ENCODE results near the gene ZNF548. TPM values are rescaled to one million over a fixed set of nuclear protein-coding genes. Genes with fewer than 3 reads are reported as not detected.
"Not testable (repeated sequence)": the region's sequence is repeated elsewhere in the genome, so short reads cannot be mapped to it uniquely, and the experiment has no call there.

ZNF548 gene
- 34.8 TPM for polyA plus RNA-seq (ENCODE audit: insufficient read length)
- long read RNA-seq, donor 1, partial matches to known transcripts = 0 of 5 reads
- long read RNA-seq, donor 1, other reads (novel, unspliced or antisense) = 0 of 5 reads
- long read RNA-seq, donor 2, transcript ZNF548-201 (4 exons, 2,115 nt) = major isoform, 7 of 8 reads
- long read RNA-seq, donor 2, partial matches to known transcripts = 0 of 8 reads
- long read RNA-seq, donor 2, other reads (novel, unspliced or antisense) = 0 of 8 reads
- long read RNA-seq, donor 3, partial matches to known transcripts = 0 of 2 reads
- long read RNA-seq, donor 3, other reads (novel, unspliced or antisense) = 0 of 2 reads
- long read RNA-seq, donor 4 = 0 reads
- long read RNA-seq, donor 5, partial matches to known transcripts = 0 of 5 reads
- long read RNA-seq, donor 5, other reads (novel, unspliced or antisense) = 0 of 5 reads
- long read RNA-seq, donor 6, transcript ZNF548-201 (4 exons, 2,115 nt) = major isoform, 7 of 8 reads
- long read RNA-seq, donor 6, partial matches to known transcripts = 0 of 8 reads
- long read RNA-seq, donor 6, other reads (novel, unspliced or antisense) = 0 of 8 reads
- long read RNA-seq, donor 7, partial matches to known transcripts = 0 of 5 reads
- long read RNA-seq, donor 7, other reads (novel, unspliced or antisense) = 0 of 5 reads
- long read RNA-seq, donor 8, partial matches to known transcripts = 0 of 2 reads
- long read RNA-seq, donor 8, other reads (novel, unspliced or antisense) = 0 of 2 reads

DNA sequence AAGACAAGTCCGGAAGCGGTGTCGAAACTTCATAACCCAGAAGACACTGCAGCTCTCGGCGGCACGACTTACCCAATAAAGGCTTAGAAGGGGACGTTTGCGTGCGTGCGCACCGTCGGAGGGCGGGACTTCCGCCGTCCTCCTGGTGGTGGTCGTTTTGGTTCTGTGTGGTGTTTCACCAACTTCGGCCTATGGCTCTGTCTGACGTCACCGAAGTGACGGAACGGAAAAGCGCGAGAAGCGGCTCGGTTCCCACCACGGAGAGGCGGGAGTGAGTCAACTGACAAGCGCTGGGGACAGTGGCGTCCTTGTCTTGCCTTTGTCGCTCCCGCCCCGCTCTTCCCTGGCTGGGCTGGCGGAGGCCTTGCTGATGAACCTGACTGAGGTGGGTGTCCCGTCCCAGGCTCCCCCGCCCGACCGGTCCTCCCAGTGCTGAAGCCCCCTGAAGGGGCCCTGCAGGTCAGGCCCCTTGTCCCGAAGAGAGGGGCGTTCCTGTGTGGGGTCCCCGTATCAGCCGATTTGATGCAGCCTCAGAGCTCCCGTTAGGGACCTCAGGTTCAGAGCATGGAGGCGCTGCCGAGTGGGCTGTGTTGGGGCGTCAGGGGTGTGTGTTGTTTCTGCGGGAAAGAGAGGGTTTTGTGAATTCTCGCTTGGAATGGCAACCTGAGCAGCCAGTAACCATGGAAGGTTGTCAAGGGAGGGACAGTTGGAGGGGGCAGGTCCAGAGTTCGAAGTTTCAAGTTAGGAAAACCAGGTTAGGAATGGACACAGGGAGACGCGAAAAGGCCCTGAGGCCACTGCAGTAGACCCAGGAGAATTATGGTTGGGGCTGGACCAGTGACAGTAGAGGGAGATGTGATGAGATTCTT lies at the start of gene ZNF548:
Gene ZNF548, plus strand, starts transcription at position 125 of the 869 bp plus-strand sequence. Its CDS starts 246 bp downstream, at position 371.
- peak; percentile 98 for DNase-seq

DNA sequence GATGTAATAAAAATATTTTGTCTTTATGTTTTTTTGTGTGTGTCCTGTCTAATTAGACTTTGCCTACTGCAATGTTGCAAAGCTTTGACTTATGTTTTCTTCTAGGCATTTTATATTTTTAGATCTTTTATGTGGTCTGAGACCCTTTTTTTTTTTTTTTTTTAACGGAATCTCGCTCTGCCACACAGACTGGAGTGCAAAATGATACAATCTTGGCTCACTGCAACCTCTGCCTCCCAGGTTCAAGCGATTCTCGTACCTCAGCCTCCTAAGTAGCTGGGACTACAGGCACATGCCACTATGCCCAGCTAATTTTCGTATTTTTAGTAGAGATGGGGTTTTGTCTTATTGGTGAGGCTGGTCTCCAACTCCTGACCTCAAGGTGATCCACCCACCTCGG lies 47.1 kb upstream of the ZNF548 start:
- no peak for DNase-seq

- no peak for DNase-seq
These were observed 41.5 kb upstream of the ZNF548 start for GRCh38 chr19:57348136-57348535.

DNA sequence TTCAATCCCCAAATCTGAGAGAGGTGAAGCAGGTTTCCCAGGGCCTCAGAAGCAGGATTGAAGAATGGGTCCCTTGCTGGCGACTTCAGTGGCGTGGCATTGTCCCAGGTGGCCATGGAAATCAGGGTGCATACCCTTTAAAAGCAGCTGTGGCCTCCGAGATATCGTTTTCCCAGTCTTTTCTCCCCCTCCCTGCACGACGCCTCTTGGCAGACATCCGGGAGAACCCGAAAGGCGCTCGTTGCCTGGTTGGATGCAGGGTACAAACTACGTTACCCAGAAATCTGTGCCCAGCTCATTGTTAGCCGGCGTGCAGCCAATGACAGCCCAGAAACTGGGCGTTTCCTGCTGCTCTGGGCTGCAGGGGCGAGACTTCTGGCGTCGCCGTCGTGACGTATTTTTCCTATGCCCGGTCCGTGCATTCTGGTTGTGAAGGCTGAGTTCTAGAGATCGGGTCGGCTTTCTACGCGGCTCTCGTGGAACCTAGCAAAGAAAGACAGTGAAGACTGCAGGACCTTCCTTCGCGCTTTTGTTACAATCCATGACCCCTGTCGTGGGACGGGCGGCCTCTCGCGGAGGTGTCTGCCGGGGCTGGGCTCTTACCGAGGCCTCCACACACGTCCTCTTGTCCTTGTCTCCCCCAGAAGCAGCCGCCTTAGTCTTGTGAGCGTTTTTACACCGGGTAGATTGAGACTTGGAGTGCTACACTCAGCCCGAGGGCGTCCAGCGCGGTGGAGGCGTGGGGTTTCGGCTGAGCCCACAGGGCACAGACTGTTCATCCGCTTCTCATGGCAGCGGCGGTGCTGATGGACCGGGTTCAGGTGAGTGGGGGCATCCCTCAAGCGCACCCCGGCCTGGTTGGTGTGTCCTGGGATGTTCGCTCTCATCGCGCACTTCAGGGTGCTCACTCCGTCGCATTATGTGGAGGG lies 38.5 kb upstream of the ZNF548 start, which contains the start of gene ZNF304:
Gene ZNF304, plus strand, starts transcription at position 395 of the 929 bp plus-strand sequence. Its CDS starts 394 bp downstream, at position 789.
- peak; percentile 93 for DNase-seq

DNA sequence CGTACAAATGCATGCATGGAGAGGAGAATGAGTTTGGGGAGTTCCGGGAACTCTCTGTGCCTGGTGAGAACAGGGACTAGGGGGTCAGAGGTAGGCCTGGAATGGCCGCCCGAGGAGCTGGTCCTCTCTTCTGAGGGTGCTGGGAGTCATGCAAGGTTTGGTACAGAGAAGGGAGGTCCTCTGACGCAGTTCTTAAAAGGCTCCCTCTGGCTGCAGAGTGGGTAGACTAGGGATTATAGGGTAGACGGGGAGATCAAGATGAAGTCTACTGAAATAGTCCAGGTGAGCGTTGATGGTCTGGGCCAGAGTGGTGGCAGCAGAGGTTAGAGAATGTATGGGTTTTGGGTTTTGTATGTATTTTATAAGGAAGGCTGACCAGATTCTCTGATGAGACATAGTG lies 37.8 kb upstream of the ZNF548 start:
- DNase-seq = no peak

- no peak for DNase-seq
These were observed 33.7 kb upstream of the ZNF548 start for GRCh38 chr19:57355916-57356315.

DNA sequence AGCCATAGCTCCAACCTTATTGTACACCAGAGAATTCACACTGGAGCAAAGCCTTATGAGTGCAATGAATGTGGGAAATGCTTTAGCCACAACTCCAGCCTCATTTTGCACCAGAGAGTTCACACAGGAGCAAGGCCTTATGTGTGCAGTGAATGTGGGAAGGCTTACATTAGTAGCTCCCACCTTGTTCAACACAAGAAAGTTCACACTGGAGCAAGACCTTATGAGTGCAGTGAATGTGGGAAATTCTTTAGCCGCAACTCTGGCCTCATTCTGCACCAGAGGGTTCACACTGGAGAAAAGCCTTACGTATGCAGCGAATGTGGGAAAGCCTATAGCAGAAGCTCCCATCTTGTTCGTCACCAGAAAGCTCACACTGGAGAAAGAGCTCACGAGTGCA lies 32.2 kb upstream of the ZNF548 start:
- DNase-seq = no peak

DNA sequence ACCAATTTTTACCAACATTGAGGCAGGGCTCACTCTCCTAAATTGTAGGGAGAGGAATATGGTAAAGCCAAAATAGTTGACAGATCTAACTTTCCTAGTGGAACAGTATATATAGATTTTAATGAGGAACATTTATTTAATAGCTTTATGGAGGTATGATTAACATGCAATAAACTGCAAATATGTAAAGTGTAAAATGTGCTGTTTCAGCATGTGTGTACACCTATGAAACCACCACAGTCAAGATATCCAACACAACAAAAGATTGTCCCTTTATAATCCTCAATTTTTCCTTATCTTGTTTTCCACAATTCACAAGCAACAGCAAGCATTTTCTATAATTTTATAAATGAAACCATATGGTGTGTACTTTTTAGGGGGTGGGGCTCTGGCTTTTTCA lies 30.4 kb upstream of the ZNF548 start:
- no peak for DNase-seq

DNA sequence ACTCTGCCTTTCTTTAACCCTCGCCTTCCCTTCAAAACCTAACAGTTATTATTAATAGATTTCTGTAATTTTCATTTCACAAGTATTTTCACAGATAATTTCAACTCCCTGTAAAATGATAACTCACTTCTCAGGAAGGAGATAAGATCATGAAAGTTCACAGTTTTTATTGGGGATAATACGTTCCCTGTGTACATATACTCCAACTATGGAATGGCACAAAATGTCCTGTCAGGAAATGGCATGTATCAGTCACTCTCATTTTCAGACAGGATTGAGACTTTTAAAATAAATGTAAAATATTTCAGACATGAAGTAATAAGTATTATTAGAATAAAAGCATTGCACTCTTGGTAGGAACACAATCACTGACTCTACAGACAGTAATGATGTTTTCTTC lies 27.2 kb upstream of the ZNF548 start:
- no peak for DNase-seq

DNA sequence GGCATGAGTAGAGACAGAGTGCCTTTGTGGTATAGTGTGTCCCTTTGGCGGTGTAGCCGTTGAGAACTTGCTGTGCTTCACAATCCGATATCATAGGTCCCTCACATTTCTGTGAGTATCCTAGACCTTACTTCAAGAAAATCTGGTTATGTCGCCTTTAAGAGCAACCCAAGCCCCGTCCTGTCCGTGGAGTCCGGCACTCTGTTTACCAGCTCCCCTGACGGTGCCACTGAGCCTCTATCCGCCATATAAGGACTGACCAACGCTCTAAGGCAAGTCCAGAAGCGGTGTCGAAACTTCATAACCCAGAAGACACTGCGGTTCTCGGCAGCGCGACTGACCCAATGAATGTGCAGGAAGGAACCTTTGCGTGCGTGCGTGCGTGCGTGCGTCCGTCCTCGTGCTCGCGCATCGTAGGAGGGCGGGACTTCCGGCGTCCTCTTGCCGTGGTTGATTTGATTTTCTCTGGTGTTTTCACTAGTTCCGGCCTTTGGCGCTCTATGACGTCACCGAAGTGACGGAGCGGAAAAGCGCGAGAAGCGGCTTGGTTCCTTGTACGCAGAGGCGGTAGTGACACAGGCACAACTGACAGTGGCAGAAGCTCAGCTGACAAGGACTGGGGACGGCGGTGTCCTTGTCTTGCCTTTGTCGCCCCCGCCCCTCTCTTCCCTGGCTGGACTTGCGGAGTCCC lies 26.5 kb upstream of the ZNF548 start, which contains the start of the genes TRAPPC2B and ZNF547:
Gene TRAPPC2B, plus strand, starts transcription at position 555 of the 691 bp plus-strand sequence. CDS start 1,283 bp downstream, outside the sequence.
Gene ZNF547, plus strand, starts transcription at position 555 of the 691 bp plus-strand sequence. CDS start 5,005 bp downstream, outside the sequence.
- DNase-seq = peak; percentile 99

- no peak for DNase-seq
These were observed 25.9 kb upstream of the ZNF548 start for GRCh38 chr19:57363688-57364181.

GRCh38 chr19:57366776-57367175 lies 22.9 kb upstream of the ZNF548 start:
- no peak for DNase-seq

DNA sequence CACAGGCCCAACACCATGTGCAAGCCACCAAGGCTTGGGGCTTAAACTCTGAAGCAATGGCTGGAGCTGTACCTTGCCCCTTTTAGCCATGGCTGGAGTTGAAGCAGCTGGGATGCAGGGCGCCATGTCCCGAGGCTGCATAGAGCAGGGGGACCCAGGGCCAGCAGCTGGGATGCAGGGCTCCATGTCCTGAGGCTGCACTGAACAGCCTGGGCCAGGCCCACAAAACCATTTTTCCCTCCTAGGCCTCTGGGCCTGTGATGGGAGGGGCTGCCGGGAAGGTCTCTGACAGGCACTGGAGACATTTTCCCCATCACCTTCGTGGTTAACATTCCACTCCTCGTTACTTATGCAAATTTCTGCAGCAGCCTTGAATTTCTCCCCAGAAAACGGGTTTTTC lies 15.5 kb upstream of the ZNF548 start:
- DNase-seq = no peak

DNA sequence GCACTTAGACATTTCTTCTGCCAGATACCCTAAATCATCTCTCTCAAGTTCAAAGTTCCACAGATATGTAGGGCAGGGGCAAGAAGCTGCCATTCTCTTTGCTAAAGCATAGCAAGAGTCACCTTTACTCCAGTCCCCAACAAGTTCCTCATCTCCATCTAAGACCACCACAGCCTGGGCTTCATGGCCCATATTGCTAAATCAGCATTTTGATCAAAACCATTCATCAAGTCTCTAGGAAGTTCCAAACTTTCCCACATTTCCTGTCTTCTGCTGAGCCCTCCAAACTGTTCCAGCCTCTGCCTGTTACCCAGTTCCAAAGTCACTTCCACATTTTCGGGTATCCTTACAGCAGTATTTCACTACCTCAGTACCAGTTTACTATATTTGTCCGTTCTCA lies 15.0 kb upstream of the ZNF548 start:
- not testable (repeated sequence) for DNase-seq

DNA sequence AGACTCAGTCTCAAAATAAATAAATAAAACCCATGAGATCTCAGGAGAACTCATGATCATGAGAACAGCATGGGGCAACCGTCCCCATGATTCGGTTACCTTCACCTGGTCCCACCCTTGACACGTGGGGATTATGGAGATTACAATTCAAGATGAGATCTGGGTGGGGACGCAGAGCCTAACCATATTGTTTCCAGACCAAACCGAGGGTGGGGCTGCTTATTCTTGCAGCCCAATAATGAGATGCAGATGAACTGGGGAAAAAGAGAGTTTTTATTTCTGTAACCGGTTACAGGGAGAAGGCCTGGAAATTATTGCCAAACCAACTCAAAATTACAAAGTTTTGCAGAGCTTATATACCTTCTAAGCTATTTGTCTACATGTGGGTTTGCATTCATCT lies 13.5 kb upstream of the ZNF548 start:
- DNase-seq = no peak

- DNase-seq = no peak
These were observed 12.0 kb upstream of the ZNF548 start for GRCh38 chr19:57377498-57378146.

- DNase-seq = no peak
These were observed 8.7 kb upstream of the ZNF548 start for GRCh38 chr19:57380923-57381322.

GRCh38 chr19:57382806-57383488 lies 6.7 kb upstream of the ZNF548 start:
- DNase-seq = no peak
